ENCODE measurements around the gene PGLYRP1. TPM values are rescaled to one million over a fixed set of nuclear protein-coding genes. Genes with fewer than 3 reads are reported as not detected.
A peak's percentile ranks its signal among the peaks of the same experiment; 100 is the strongest.

The PGLYRP1 gene
- polyA plus RNA-seq, 3 donors = 0.36 to 0.39 (median 0.37) TPM

- H3K9ac ChIP-seq (ENCODE audit: insufficient read depth, low read length, poor library complexity, severe bottlenecking) = no peak overlapping the region
- peaks cover 0 to 8% of the 10 kb centered on the region in 2 donors for H3K27me3 ChIP-seq (ENCODE audit: control insufficient read depth in 2 of 2, insufficient read depth in 2 of 2, low read length in 2 of 2)
- no peaks in the 10 kb centered on the region for H4K20me1 ChIP-seq (ENCODE audit: insufficient read depth, low read length)
- H3K4me1 ChIP-seq (ENCODE audit: control insufficient read depth in 1 of 2, insufficient read depth in 2 of 2, low read length in 2 of 2) = peaks cover 9% of the 10 kb centered on the region in 2 donors
- H3K36me3 Mint-ChIP-seq = no peaks in the 10 kb centered on the region
- H3K4me1 Mint-ChIP-seq = peaks cover 12% of the 10 kb centered on the region
- TF ChIP-seq CTCF (IDR thresholded peaks at IDR 0.05) = no peak
- peaks cover 22 to 54% (median 23%) of the 10 kb centered on the region in 3 donors for H3K27me3 Mint-ChIP-seq (ENCODE audit: low read depth in 3 of 3)
- DNase-seq = no peak
- no CpG with 5 or more reads among the region's 12 CpGs for WGBS (ENCODE audit: insufficient coverage)
- H3K4me2 ChIP-seq (replicated peaks; ENCODE audit: extremely low read depth, low read length, poor library complexity, severe bottlenecking) = no peak overlapping the region
- no peak overlapping the region for H3K4me3 Mint-ChIP-seq
- no peaks in the 10 kb centered on the region for H3K36me3 ChIP-seq (replicated peaks in 1 of 2; ENCODE audit: control insufficient read depth in 1 of 2, insufficient read depth in 2 of 2, low read length in 2 of 2)
- H3K27ac ChIP-seq (ENCODE audit: low read depth in 1 of 2, low read length in 2 of 2) = no peak overlapping the region
- intact Hi-C loops (cut with micrococcal nuclease) = loop anchor here in 1 of 2 donors (2.0 kb wide), 1 partner anchor 158 kb away; no protein-coding TSS in a partner anchor
- H3K9me3 Mint-ChIP-seq = peaks cover 0 to 11% (median 6%) of the 10 kb centered on the region in 7 donors
- H3K79me2 ChIP-seq (ENCODE audit: insufficient read depth, low read length) = no peaks in the 10 kb centered on the region
- H2AFZ ChIP-seq (ENCODE audit: insufficient read depth, low read depth, low read length, poor library complexity, severe bottlenecking) = no peak overlapping the region
- peak overlapping the region in 1 of 7 donors; percentile 78 for H3K27ac Mint-ChIP-seq
- peaks cover 0 to 12% of the 10 kb centered on the region in 2 donors for H3K9me3 ChIP-seq (replicated peaks in 1 of 2; ENCODE audit: control insufficient read depth in 1 of 2, insufficient read depth in 1 of 2, low read length in 2 of 2)
- no peak overlapping the region for H3K4me3 ChIP-seq (replicated peaks in 1 of 3; ENCODE audit: low read depth in 2 of 3, low read length in 3 of 3)
Observed at GRCh38 chr19:46030812-46031550, 8.1 kb upstream of the PGLYRP1 start.

GRCh38 chr19:46025835-46026234 is 3.0 kb upstream of the PGLYRP1 start:
- Histone ChIP-seq H3K27ac (ENCODE audit: low read depth in 1 of 2, low read length in 2 of 2) (no peak overlapping the region), H3K9ac (ENCODE audit: insufficient read depth, low read length, poor library complexity, severe bottlenecking) (no peak overlapping the region), H3K4me3 (replicated peaks in 1 of 3; ENCODE audit: low read depth in 2 of 3, low read length in 3 of 3) (no peak overlapping the region), H4K20me1 (ENCODE audit: insufficient read depth, low read length) (no peaks in the 10 kb centered on the region), H3K9me3 (replicated peaks in 1 of 2; ENCODE audit: control insufficient read depth in 1 of 2, insufficient read depth in 1 of 2, low read length in 2 of 2) (no peaks in the 10 kb centered on the region), H3K27me3 (ENCODE audit: control insufficient read depth in 2 of 2, insufficient read depth in 2 of 2, low read length in 2 of 2) (peaks cover 3 to 38% of the 10 kb centered on the region in 2 donors), H3K4me1 (ENCODE audit: control insufficient read depth in 1 of 2, insufficient read depth in 2 of 2, low read length in 2 of 2) (peaks cover 27 to 33% of the 10 kb centered on the region in 2 donors), H3K79me2 (ENCODE audit: insufficient read depth, low read length) (no peaks in the 10 kb centered on the region), H2AFZ (ENCODE audit: insufficient read depth, low read depth, low read length, poor library complexity, severe bottlenecking) (no peak overlapping the region), H3K4me2 (replicated peaks; ENCODE audit: extremely low read depth, low read length, poor library complexity, severe bottlenecking) (no peak overlapping the region), H3K36me3 (replicated peaks in 1 of 2; ENCODE audit: control insufficient read depth in 1 of 2, insufficient read depth in 2 of 2, low read length in 2 of 2) (no peaks in the 10 kb centered on the region)
- peak overlapping the region in 1 of 7 donors; percentile 72 for H3K27ac Mint-ChIP-seq
- no CpG with 5 or more reads among the region's 3 CpGs for WGBS (ENCODE audit: insufficient coverage)
- DNase-seq = peak in 1 of 3 donors; percentile 28
- peaks cover 0 to 3% (median 0%) of the 10 kb centered on the region in 7 donors for H3K9me3 Mint-ChIP-seq
- peaks cover 34% of the 10 kb centered on the region for H3K4me1 Mint-ChIP-seq
- peak overlapping the region in 1 of 2 donors; percentile 66 for H3K4me3 Mint-ChIP-seq
- peaks cover 0 to 2% of the 10 kb centered on the region in 2 donors for H3K36me3 Mint-ChIP-seq
- peaks cover 42 to 67% (median 53%) of the 10 kb centered on the region in 3 donors for H3K27me3 Mint-ChIP-seq (ENCODE audit: low read depth in 3 of 3)
- intact Hi-C loops (cut with micrococcal nuclease) = loop anchor here in 1 of 2 donors (5.0 kb wide), 1 partner anchor 51 kb away; no protein-coding TSS in a partner anchor
- TF ChIP-seq CTCF (IDR thresholded peaks at IDR 0.05) = no peak

Measured in CD14-positive monocyte (primary cell).